ENCODE data around the gene NEMF. TPM values are rescaled to one million over a fixed set of nuclear protein-coding genes. Genes with fewer than 3 reads are reported as not detected.
"Not testable (repeated sequence)": the region's sequence is repeated elsewhere in the genome, so short reads cannot be mapped to it uniquely, and the experiment has no call there.

Gene NEMF
- total RNA-seq, 1 donor: 166 TPM

DNA sequence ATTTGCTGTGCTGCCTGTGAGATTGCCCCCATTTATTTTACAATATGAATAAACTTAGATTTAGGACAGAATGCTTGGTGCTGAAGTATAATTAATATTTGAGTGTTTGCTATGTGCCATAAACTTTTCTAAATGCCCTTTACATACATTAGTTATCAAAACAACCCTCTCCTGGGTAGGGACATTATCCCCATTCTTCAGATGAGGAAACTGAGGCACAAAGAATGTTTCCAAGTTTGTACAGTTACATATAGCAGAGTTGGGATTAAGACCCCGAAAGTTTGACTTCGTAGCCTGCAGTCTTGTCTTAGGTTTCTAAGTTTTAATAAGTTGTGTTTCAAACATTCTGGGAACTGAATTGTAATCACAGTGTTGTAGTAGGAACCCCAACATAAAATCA, 66.3 kb downstream of the NEMF start:
- no peaks in the 10 kb centered on the region for H3K27me3 ChIP-seq (ENCODE audit: insufficient read depth, low read length)
- H3K4me3 ChIP-seq (ENCODE audit: low read length): no peak overlapping the region
- H3K4me1 ChIP-seq (ENCODE audit: insufficient read depth, low read length): no peaks in the 10 kb centered on the region

DNA sequence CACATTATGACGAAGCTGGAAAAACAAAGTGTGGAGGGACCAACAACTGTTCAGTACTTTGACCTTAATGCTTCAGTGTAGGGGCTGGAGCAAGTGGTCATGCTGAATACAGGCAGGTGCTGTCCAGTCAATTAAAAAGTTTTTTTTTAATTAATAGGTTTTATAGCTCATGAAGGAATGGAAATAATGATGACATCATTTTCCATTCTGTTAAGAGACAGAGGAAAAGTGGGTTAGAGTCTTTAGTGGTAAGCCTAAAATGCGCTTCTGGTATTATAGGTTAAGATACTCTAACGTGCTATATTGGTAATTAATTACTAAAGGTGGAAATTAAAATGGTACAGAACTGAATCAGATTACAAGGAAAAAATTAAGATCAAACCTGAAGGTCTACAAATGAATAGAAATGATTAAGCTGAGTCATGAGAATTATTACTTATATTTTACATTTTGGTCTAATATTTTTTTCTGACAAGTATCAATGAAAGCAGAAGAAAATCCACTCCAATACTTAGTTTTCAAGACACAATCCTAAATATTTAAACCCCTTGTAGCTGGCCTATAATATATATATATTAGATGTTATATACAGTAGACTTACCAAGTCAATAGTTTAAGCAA, 69.1 kb downstream of the NEMF start:
- H3K4me3 ChIP-seq (ENCODE audit: low read length): no peak overlapping the region
- no peaks in the 10 kb centered on the region for H3K27me3 ChIP-seq (ENCODE audit: insufficient read depth, low read length)
- no peaks in the 10 kb centered on the region for H3K4me1 ChIP-seq (ENCODE audit: insufficient read depth, low read length)
- H3K9me3 ChIP-seq (ENCODE audit: low read depth, low read length): no peaks in the 10 kb centered on the region

More for the DNA sequence above, 66.3 kb downstream of the NEMF start:
- H3K9me3 ChIP-seq (ENCODE audit: low read depth, low read length): no peaks in the 10 kb centered on the region

DNA sequence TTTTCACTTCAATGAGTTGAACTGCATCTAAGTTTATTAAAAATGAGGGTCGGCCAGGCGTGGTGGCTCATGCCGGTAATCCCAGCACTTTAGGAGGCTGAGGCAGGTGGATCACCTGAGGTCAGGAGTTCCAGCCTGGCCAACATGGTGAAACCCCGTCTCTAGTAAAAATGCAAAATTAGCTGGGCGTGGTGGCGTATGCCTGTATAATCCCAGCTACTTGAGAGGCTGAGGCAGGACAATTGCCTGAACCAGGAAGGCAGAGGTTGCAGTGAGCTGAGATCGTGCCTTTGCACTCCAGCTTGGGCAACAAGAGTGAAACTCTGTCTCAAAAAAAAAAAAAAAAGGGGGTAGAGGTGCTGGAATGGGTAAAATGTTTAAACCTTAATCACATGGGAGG, 71.5 kb downstream of the NEMF start:
- H3K4me1 ChIP-seq (ENCODE audit: insufficient read depth, low read length); H3K27me3 ChIP-seq (ENCODE audit: insufficient read depth, low read length); H3K4me3 ChIP-seq (ENCODE audit: low read length); H3K9me3 ChIP-seq (ENCODE audit: low read depth, low read length): not testable (repeated sequence)

DNA sequence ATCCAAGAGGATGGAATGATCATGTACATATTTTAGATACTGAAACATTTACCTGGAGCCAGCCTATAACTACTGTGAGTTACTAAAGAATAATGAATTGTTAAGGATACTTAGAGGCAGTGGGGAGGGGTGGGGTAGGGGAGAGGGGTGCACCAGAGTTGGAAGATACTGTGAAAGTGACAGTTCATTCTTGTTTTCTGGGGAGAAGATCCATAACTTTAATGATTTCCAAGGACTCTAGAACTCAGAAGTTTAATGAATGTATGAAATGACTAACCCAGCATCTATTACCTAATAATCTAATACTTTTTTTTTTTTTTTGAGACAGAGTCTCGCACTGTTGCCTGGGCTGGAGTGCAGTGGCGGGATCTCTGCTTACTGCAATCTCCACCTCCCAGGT, 74.2 kb downstream of the NEMF start:
- no peaks in the 10 kb centered on the region for H3K4me1 ChIP-seq (ENCODE audit: insufficient read depth, low read length)
- no peak overlapping the region for H3K4me3 ChIP-seq (ENCODE audit: low read length)
- no peaks in the 10 kb centered on the region for H3K27me3 ChIP-seq (ENCODE audit: insufficient read depth, low read length)
- no peaks in the 10 kb centered on the region for H3K9me3 ChIP-seq (ENCODE audit: low read depth, low read length)

DNA sequence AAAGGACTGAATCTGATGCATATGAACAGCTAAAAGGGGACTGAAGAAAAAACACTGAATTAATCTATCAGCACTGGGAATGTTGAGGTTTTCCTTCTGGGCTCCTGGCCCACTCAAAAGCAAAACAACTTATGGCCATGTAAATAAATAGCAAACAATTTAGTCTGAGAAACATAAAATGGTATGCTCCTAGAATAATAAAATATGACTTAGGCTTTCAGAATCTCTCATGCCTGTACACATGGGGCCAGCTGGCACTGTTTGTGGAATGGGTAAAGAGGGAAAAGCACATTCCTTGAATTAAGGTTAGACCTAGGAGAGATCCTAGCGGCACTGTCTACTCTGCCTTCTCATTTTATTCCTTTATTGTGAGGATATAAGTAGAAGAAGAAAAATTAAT, 78.5 kb downstream of the NEMF start:
- H3K4me3 ChIP-seq (ENCODE audit: low read length): no peak overlapping the region

DNA sequence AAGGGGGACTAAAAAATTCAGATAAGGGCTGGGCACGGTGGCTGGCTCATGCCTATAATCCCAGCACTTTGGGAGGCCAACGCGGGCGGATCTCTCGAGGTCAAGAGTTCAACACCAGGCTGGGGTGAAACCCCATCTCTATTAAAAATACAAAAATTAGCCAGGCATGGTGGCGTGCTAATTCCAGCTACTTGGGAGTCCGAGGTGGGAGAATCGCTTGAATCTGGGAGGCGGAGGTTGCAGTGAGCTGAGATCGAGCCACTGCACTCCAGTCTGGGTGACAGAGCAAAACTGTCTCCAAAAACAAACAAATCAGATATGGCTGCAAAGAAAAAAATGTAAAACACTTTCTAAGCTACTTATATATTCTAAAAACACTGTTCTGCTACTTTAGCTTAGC, 80.9 kb downstream of the NEMF start:
- not testable (repeated sequence) for H3K9me3 ChIP-seq (ENCODE audit: low read depth, low read length); H3K4me3 ChIP-seq (ENCODE audit: low read length); H3K27me3 ChIP-seq (ENCODE audit: insufficient read depth, low read length)
- H3K4me1 ChIP-seq (ENCODE audit: insufficient read depth, low read length): peaks cover 29% of the 10 kb centered on the region

More for the DNA sequence above, 78.5 kb downstream of the NEMF start:
- Histone ChIP-seq H3K4me1 (ENCODE audit: insufficient read depth, low read length) (peaks cover 17% of the 10 kb centered on the region), H3K27me3 (ENCODE audit: insufficient read depth, low read length) (no peaks in the 10 kb centered on the region), H3K9me3 (ENCODE audit: low read depth, low read length) (no peaks in the 10 kb centered on the region)

DNA sequence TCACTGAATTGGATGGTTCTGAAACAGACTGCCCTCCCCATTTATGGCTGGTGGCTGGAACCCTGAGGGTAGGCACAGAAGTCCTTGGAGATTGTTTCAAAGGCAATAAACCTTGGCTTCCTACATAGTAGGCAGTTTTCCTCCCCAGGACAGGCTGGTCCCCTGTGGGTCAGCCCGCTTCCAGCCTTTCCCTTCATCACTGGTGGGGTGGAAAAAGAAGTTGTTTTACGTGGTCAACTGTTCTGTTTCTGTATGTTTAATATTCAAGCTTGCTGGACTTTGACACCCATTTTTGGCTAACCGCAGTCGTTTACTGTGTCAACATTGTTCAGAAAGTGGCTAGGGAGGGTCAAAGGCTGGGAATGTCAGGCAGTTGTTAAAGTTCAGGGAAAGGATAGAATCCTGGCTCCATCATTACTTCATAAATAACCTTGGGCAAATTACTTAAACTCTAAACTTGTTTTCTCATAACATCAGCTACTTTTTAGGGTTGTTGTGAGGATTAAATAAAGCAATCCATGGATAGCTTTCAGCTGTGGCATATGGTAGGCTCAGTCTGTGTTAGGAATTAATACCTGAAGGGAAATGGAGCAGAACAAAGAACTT, 82.3 kb downstream of the NEMF start:
- H3K4me3 ChIP-seq (ENCODE audit: low read length): no peak overlapping the region
- H3K9me3 ChIP-seq (ENCODE audit: low read depth, low read length): no peaks in the 10 kb centered on the region

DNA sequence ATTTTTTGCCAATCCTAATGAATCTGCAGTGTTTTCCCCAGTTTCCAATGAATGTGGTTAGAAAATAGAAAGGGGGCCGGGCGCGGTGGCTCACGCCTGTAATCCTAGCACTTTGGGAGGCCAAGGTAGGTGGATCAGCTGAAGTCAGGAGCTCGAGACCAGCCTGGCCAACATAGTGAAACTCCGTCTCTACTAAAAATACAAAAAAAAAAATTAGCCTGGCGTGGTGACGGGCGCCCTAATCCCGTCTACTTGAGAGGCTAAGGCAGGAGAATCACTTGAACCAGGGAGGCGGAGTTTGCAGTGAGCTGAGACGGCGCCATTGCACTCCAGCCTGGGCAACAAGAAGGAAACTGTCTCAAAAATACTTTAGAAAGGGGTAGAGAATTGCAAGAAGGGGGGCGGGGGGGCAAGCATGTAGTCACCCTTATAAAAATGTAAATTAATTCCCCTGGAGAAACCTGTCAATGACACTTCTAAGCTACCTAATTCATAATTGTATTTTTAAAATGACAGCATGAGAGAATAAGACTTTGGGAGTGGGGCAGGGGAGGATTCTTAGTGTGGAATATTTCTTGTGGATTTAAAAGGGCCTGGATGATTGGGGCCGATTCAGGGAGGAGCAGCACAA, 82.9 kb downstream of the NEMF start:
- H3K4me1 ChIP-seq (ENCODE audit: insufficient read depth, low read length): peaks cover 32% of the 10 kb centered on the region
- no peaks in the 10 kb centered on the region for H3K27me3 ChIP-seq (ENCODE audit: insufficient read depth, low read length)
- H3K4me3 ChIP-seq (ENCODE audit: low read length): no peak overlapping the region
- H3K9me3 ChIP-seq (ENCODE audit: low read depth, low read length): no peaks in the 10 kb centered on the region

More for the DNA sequence above, 82.3 kb downstream of the NEMF start:
- Histone ChIP-seq H3K27me3 (ENCODE audit: insufficient read depth, low read length) (no peaks in the 10 kb centered on the region), H3K4me1 (ENCODE audit: insufficient read depth, low read length) (peaks cover 32% of the 10 kb centered on the region)

DNA sequence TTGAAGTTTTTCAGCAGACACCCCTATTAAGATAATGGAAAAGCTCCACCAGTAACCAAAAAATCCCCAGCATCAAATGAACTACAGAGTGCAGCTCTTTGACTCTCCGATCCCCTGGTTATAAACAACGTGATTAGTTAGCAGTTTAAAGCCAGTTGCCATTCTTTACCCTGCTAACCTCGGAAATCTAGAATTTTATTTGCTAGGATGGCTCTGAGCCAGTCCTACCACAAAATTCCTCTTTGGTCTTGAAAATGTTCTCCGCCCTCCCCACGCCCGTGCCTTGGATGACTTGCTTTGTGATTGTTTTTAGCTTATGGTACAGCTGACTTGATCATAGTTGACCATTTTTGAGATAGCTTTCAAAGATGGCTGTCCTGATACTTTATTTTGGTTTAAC, 83.4 kb downstream of the NEMF start:
- Histone ChIP-seq H3K9me3 (ENCODE audit: low read depth, low read length) (no peaks in the 10 kb centered on the region), H3K4me1 (ENCODE audit: insufficient read depth, low read length) (peaks cover 32% of the 10 kb centered on the region), H3K4me3 (ENCODE audit: low read length) (peak overlapping the region; percentile 99), H3K27me3 (ENCODE audit: insufficient read depth, low read length) (no peaks in the 10 kb centered on the region)

DNA sequence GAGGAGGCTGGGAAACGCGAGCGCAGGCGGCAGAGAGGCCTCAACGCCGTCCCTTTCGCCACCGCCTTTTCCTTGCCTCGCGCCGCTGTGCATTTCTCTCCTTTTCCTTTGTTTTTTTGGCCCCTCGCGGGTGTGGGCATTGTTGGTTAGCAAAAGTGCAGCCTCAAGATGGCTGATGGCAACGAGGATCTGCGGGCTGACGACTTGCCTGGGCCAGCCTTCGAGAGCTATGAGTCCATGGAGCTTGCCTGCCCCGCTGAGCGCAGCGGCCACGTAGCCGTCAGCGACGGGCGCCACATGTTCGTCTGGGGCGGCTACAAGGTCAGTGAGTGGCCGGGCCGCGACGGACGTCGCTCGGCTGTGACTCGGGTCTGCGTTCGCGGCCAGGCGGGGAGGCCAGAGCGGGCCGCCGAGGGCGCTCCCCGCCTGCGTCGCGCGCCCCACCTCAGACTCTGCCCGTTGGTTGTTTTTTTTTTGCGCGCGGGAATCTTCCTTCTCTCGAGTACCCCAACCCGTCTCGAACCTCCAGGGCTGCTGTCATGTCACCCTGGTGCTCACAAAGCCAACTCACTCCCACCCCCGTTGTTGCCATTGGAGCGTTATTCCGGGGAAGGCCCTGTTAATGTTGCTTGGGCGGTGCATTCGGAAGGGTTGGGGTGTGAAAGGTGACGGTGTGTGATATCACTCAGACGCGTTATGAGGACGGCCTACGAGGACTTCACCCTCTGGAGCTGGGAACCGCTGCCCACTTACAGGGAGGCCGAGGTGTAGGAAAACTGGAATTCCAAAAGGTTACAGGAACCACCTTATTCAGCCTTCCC, 84.1 kb downstream of the NEMF start:
- Histone ChIP-seq H3K27me3 (ENCODE audit: insufficient read depth, low read length) (no peaks in the 10 kb centered on the region), H3K4me1 (ENCODE audit: insufficient read depth, low read length) (peaks cover 32% of the 10 kb centered on the region), H3K9me3 (ENCODE audit: low read depth, low read length) (no peaks in the 10 kb centered on the region), H3K4me3 (ENCODE audit: low read length) (peak overlapping the region; percentile 99)

DNA sequence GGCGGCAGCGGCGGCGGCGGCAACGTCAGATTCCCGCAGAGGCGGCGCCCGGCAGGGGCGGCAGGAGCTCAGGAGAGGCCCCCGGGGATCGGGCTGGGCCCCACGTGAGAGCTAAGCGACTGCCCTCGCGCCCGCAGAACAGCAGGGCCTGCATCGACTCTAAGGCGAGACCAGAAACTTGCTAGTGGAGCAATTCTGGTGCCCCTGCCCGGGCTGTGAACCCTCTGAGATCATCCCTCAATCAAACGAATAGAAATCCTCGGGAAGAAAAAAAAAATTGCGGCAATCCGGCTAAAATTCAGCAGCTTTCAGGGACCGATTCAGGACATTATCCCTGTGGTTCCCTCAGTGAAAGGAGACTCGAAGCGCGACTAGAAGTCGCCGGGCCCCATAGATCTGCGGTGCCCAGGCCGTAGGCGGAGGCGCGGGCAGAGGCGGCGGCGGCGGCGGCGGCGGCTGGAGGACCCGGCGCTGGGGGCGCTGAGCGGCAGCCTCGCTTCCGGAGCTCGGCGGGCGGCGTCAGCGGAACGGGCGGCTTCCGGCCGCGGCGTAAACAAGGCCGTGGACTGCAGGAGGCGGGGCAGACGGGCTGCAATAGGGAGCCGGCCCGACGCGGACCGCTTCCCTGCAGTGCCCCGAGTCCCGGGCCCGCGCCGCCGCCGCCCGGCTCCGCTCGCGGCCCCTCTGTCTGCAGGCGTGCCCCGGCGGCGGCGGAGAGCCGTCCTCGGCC, 84.9 kb downstream of the NEMF start, which contains the start of gene KLHDC2:
TSS of gene KLHDC2 (plus strand) at position 583 of the 730 bp plus-strand sequence. CDS start 316 bp downstream, outside the sequence.
- Histone ChIP-seq H3K4me1 (ENCODE audit: insufficient read depth, low read length) (peaks cover 32% of the 10 kb centered on the region), H3K4me3 (ENCODE audit: low read length) (peak within 1 kb of the TSS; percentile 99), H3K9me3 (ENCODE audit: low read depth, low read length) (no peaks in the 10 kb centered on the region), H3K27me3 (ENCODE audit: insufficient read depth, low read length) (no peaks in the 10 kb centered on the region)

DNA sequence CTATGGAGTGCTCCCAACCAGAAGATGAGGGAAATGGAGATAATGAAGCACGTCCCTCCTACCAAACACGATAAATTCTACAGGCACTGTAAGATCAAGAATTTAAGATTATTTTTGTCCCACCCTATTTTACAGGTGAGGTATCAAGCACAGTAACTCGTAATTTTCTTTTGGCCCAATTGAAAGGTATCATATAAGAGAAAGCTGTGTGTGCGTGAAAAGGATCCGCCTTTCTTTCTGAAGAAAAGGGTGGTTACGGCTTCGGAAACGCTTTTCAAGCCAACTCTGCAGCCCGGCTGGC, 85.4 kb downstream of the NEMF start:
- Histone ChIP-seq H3K4me1 (ENCODE audit: insufficient read depth, low read length) (peaks cover 32% of the 10 kb centered on the region), H3K9me3 (ENCODE audit: low read depth, low read length) (no peaks in the 10 kb centered on the region), H3K4me3 (ENCODE audit: low read length) (peak overlapping the region; percentile 99), H3K27me3 (ENCODE audit: insufficient read depth, low read length) (no peaks in the 10 kb centered on the region)

DNA sequence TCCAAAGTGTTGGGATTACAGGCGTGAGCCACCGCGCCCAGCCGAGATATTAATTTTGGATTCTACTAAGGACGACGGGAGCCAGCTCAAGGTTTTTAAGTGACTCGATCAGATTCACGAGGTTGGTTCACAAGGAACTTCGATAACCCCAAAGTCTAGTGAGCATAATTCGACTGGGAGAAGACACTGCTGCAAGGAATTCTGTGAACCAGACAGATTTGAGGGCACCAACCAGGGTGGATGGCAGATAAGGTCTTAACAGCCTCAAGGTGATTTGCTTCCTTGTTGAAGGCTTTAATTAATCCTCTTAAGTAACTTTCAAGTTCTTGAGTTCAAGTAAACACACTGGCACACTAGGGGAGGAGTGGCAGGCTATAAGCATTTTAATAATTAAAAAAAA, 85.7 kb downstream of the NEMF start:
- peaks cover 32% of the 10 kb centered on the region for H3K4me1 ChIP-seq (ENCODE audit: insufficient read depth, low read length)
- no peaks in the 10 kb centered on the region for H3K27me3 ChIP-seq (ENCODE audit: insufficient read depth, low read length)
- no peaks in the 10 kb centered on the region for H3K9me3 ChIP-seq (ENCODE audit: low read depth, low read length)
- H3K4me3 ChIP-seq (ENCODE audit: low read length): peak overlapping the region; percentile 99

DNA sequence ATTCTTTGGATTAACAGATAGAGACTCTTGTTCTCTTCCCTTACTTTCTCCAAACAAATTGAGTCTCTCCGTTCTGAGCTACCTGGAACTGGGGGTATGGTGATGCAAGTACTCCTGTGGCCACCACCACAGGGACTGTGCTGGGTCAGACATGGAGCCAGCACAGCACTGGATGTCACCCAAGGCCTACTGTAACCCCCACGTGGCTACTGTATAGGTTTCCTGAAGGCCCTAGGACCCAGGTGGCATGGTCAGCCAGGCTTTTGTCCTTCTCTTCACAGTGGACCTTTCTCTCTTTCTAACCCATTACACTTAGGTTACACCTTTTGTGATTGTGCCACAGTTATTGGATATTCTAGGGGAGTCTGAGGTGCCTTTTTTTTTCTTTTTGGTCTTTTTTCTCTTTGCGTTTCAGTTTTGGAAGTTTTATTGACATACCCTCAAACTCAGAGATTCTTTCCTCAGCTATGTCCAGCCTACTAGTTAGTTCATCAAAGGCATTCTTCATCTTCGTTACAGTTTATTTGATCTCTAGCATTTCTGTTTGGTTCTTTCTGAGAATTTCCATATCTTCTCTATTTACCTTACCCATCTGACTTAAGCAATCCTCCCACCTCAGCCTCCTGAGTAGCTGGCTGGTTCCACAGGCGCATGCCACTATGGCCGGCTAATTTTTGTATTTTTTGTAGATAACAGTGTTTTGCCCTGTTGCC, 90.6 kb downstream of the NEMF start:
- no peak overlapping the region for H3K4me3 ChIP-seq (ENCODE audit: low read length)
- H3K9me3 ChIP-seq (ENCODE audit: low read depth, low read length): no peaks in the 10 kb centered on the region
- H3K4me1 ChIP-seq (ENCODE audit: insufficient read depth, low read length): peaks cover 5% of the 10 kb centered on the region
- H3K27me3 ChIP-seq (ENCODE audit: insufficient read depth, low read length): no peaks in the 10 kb centered on the region
